GM12873 (cell line): ENCODE data around the gene COLQ.
A peak's percentile ranks its signal among the peaks of the same experiment; 100 is the strongest.

ENCODE experiments used
- CTCF ChIP-seq: IDR thresholded peaks from 2 replicates; pipeline ENCODE4 v1.5.1; 2012; ENCODE audit warnings: low read depth, mild to moderate bottlenecking, moderate library complexity, low read length, control low read depth; ENCODE audit not compliant: insufficient read depth; ENCODE audit errors: missing control alignments

The COLQ gene

GRCh38 chr3:15431256-15431837 lies 90.2 kb downstream of the COLQ start:
- no peak for TF ChIP-seq CTCF

GRCh38 chr3:15430624-15431023 lies 90.9 kb downstream of the COLQ start:
- no peak for TF ChIP-seq CTCF

- no peak for TF ChIP-seq CTCF
These were observed 92.4 kb downstream of the COLQ start for GRCh38 chr3:15429080-15429479.

GRCh38 chr3:15428539-15428938 lies 93.0 kb downstream of the COLQ start:
- TF ChIP-seq CTCF = no peak

- TF ChIP-seq CTCF = no peak
These were observed 93.5 kb downstream of the COLQ start for GRCh38 chr3:15427981-15428380.

- peak; percentile 37 for TF ChIP-seq CTCF
These were observed 94.2 kb downstream of the COLQ start, which contains the start of the genes EAF1 and METTL6 for GRCh38 chr3:15427182-15427880. TSS of gene EAF1 (plus strand) at chr3:15427598. CDS start at chr3:15427780, 182 bp downstream. TSS of gene METTL6 (minus strand) at chr3:15427544. CDS start at chr3:15426511, 1,033 bp downstream.

- no peak for TF ChIP-seq CTCF
These were observed 94.9 kb downstream of the COLQ start for GRCh38 chr3:15426579-15427118.
